GM12878 (cell line): Measurements from ENCODE around the gene ATP5PB. TPM values are rescaled to one million over a fixed set of nuclear protein-coding genes. Genes with fewer than 3 reads are reported as not detected.

Experiments
- ATF7 ChIP-seq: fragments of 450-650 bp; IDR thresholded peaks from 2 replicates; pipeline ENCODE4 v1.6.1; 2016; ENCODE audit warnings: low read depth, mild to moderate bottlenecking
- CREB1 ChIP-seq: IDR thresholded peaks from 2 replicates; pipeline ENCODE4 v1.6.1; 2012; ENCODE audit warnings: low read depth, mild to moderate bottlenecking, inconsistent platforms
- EGR1 ChIP-seq, 2 experiments: IDR thresholded peaks; 1 replicate in 1 of 2; 2 replicates in 1 of 2; pipeline ENCODE4 v1.6.1; 2011 to 2012; ENCODE audit warnings: low read depth in 2 of 2, low read length in 2 of 2, borderline replicate concordance in 1 of 2, mild to moderate bottlenecking in 1 of 2, moderate library complexity in 1 of 2
- ESRRA ChIP-seq: IDR thresholded peaks from 2 replicates; pipeline ENCODE4 v1.6.1; 2012; ENCODE audit warnings: mild to moderate bottlenecking, low read length, improper control_type of control experiment
- GATAD2B ChIP-seq: fragments of 450-650 bp; conservative IDR thresholded peaks from 2 replicates; pipeline ENCODE4 v1.6.1; 2017; ENCODE audit warnings: low read depth, mild to moderate bottlenecking, moderate library complexity
- JUND ChIP-seq: IDR thresholded peaks from 2 replicates; pipeline ENCODE4 v1.6.1; 2012; ENCODE audit warnings: low read depth, mild to moderate bottlenecking, low read length, improper control_type of control experiment, moderate library complexity
- LARP7 ChIP-seq: fragments of 450-650 bp; IDR thresholded peaks from 2 replicates; pipeline ENCODE4 v1.6.1; 2017; ENCODE audit warnings: mild to moderate bottlenecking
- MYB ChIP-seq: fragments of 150-350 bp; IDR thresholded peaks from 2 replicates; pipeline ENCODE4 v1.6.1; 2014; ENCODE audit warnings: mild to moderate bottlenecking, low read depth, low read length, borderline replicate concordance
- NFIC ChIP-seq: IDR thresholded peaks from 2 replicates; pipeline ENCODE4 v1.6.1; 2012; ENCODE audit warnings: low read depth, mild to moderate bottlenecking, inconsistent platforms, low read length, moderate library complexity
- NR2C1 ChIP-seq: fragments of 450-650 bp; IDR thresholded peaks from 2 replicates; pipeline ENCODE4 v1.6.1; 2017; ENCODE audit warnings: antibody characterized with exemption, mild to moderate bottlenecking, moderate library complexity
- PAX8 ChIP-seq: fragments of 450-650 bp; IDR thresholded peaks from 2 replicates; pipeline ENCODE4 v1.6.1; 2017; ENCODE audit warnings: mild to moderate bottlenecking, moderate library complexity
- RAD51 ChIP-seq: fragments of 450-650 bp; IDR thresholded peaks from 2 replicates; pipeline ENCODE4 v1.6.1; 2016; ENCODE audit warnings: moderate library complexity, mild to moderate bottlenecking, inconsistent platforms
- RB1 ChIP-seq: fragments of 450-650 bp; formaldehyde crosslinking; IDR thresholded peaks from 2 replicates; pipeline ENCODE4 v1.6.1; 2017; ENCODE audit warnings: mild to moderate bottlenecking, borderline replicate concordance
- SRF ChIP-seq, 2 experiments: IDR thresholded peaks; 2 replicates each; pipeline ENCODE4 v1.6.1; 2011; ENCODE audit warnings: low read depth in 2 of 2, low read length in 2 of 2, mild to moderate bottlenecking in 1 of 2, moderate library complexity in 1 of 2
- SUPT20H ChIP-seq: IDR thresholded peaks from 2 replicates; pipeline ENCODE4 v1.6.1; 2011; ENCODE audit warnings: low read depth, mild to moderate bottlenecking, low read length, moderate library complexity, borderline replicate concordance; ENCODE audit not compliant: control insufficient read depth
- TBL1XR1 ChIP-seq: IDR thresholded peaks from 2 replicates; pipeline ENCODE4 v1.6.1; 2012; ENCODE audit warnings: low read depth, low read length, improper control_type of control experiment
- TCF12 ChIP-seq: IDR thresholded peaks from 2 replicates; pipeline ENCODE4 v1.6.1; 2011; ENCODE audit warnings: low read depth, mild to moderate bottlenecking, low read length
- polyA plus RNA-seq, 11 experiments: library from polyadenylated mRNA; depleted of rRNA in 4 of 11; unstranded in 6 of 11; stranded (reverse) in 5 of 11; fragments of >200 nt; fragmentation: Nextera tagmentation in 4 of 11; fragmentation: Illumina TruSeq in 1 of 11; extraction: Ambion mirVana in 4 of 11; extraction: Trizol in 1 of 11; gene quantifications; 1 replicate in 1 of 11; 2 replicates in 10 of 11; pipeline versions ENCODE4 v1.2.1 to v1.2.3, GENCODE V29; 2011 to 2016; ENCODE audit warnings: inconsistent platforms in 2 of 11, missing spikeins in 2 of 11, low read depth in 1 of 11
- total RNA-seq, 4 experiments: library from RNA; depleted of rRNA in 3 of 4; stranded (reverse); fragments of >200 nt in 3 of 4; fragmentation: Illumina TruSeq in 1 of 4; extraction: Trizol in 1 of 4; gene quantifications; 2 replicates each; pipeline versions ENCODE4 v1.2.1 to v1.2.3, GENCODE V29; 2013 to 2021
- TF ChIP-seq, protein P1 (sequence below): fragments of 450-650 bp; IDR thresholded peaks from 2 replicates; pipeline ENCODE4 v1.6.1; 2018; ENCODE audit warnings: borderline replicate concordance, mild to moderate bottlenecking; ENCODE audit not compliant: partially characterized antibody
- TF ChIP-seq, protein P2 (sequence below): fragments of 450-650 bp; IDR thresholded peaks from 2 replicates; pipeline ENCODE4 v1.6.1; 2017; ENCODE audit warnings: borderline replicate concordance
- TF ChIP-seq, protein P3 (sequence below): fragments of 150-350 bp; IDR thresholded peaks from 2 replicates; pipeline ENCODE4 v1.6.1; 2014; ENCODE audit warnings: mild to moderate bottlenecking, low read depth, low read length
- TF ChIP-seq, protein P4 (sequence below): fragments of 450-650 bp; IDR thresholded peaks from 2 replicates; pipeline ENCODE4 v1.6.1; 2017; ENCODE audit warnings: mild to moderate bottlenecking, low read depth, inconsistent platforms; ENCODE audit not compliant: poor library complexity, severe bottlenecking
- TF ChIP-seq, protein P5 (sequence below): IDR thresholded peaks from 2 replicates; pipeline ENCODE4 v1.6.1; 2011; ENCODE audit warnings: low read depth, mild to moderate bottlenecking, low read length, moderate library complexity, borderline replicate concordance; ENCODE audit errors: extremely low read depth

The ATP5PB gene
- total and polyA plus RNA-seq, 10 of the 15 experiments (the other 5 are each of a cell fraction or from before 2014, with no cell fraction given), result 380 to 1,760 (median 677) TPM

DNA sequence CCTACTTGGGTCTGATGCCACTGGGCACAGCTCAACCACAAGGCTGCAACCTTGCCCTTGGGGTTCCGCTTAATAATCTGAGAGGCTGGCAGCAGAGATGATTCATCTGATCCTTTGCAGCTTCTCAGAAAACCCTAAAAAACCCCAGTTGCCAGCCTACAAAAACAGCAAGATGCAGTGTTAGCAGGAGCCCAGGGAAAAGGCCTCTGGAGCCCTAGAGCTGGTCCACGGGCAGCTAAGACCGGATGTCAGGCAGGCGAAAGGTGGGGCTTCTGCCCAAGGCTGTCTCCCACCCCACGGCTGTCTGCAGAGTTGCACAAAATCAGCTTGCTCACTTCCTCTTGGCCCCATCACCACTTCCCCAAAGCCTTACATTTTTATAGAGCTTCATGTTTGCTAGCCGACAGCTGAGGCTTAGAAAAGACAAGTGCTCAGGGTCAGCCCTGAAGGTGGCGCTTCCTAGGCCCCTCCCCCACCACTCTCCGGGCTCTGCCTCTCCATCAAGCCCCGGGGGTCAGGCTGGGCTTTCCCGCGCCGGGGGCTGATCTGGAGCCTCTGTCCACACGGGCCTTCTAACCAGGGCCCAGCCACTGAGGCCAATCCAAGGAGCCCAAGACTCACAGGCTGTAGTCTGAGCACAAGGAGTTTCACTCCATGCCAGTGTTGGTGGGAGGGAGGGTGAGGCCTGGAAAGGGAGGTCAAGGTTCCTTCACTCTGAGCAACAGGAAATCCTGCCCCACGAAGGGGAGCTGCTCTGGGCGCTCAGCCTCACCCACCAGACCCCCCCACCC, 58.3 kb downstream of the ATP5PB start (continued):
- TF ChIP-seq, protein P1, sequence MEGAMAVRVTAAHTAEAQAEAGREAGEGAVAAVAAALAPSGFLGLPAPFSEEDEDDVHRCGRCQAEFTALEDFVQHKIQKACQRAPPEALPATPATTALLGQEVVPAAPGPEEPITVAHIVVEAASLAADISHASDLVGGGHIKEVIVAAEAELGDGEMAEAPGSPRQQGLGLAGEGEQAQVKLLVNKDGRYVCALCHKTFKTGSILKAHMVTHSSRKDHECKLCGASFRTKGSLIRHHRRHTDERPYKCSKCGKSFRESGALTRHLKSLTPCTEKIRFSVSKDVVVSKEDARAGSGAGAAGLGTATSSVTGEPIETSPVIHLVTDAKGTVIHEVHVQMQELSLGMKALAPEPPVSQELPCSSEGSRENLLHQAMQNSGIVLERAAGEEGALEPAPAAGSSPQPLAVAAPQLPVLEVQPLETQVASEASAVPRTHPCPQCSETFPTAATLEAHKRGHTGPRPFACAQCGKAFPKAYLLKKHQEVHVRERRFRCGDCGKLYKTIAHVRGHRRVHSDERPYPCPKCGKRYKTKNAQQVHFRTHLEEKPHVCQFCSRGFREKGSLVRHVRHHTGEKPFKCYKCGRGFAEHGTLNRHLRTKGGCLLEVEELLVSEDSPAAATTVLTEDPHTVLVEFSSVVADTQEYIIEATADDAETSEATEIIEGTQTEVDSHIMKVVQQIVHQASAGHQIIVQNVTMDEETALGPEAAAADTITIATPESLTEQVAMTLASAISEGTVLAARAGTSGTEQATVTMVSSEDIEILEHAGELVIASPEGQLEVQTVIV, result no peak
- TF ChIP-seq, protein P2, sequence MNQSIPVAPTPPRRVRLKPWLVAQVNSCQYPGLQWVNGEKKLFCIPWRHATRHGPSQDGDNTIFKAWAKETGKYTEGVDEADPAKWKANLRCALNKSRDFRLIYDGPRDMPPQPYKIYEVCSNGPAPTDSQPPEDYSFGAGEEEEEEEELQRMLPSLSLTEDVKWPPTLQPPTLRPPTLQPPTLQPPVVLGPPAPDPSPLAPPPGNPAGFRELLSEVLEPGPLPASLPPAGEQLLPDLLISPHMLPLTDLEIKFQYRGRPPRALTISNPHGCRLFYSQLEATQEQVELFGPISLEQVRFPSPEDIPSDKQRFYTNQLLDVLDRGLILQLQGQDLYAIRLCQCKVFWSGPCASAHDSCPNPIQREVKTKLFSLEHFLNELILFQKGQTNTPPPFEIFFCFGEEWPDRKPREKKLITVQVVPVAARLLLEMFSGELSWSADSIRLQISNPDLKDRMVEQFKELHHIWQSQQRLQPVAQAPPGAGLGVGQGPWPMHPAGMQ, result no peak
- TF ChIP-seq SRF (IDR thresholded peaks at IDR 0.05; ENCODE audit: low read depth in 2 of 2, low read length in 2 of 2), result no peak
- TF ChIP-seq, protein P3, sequence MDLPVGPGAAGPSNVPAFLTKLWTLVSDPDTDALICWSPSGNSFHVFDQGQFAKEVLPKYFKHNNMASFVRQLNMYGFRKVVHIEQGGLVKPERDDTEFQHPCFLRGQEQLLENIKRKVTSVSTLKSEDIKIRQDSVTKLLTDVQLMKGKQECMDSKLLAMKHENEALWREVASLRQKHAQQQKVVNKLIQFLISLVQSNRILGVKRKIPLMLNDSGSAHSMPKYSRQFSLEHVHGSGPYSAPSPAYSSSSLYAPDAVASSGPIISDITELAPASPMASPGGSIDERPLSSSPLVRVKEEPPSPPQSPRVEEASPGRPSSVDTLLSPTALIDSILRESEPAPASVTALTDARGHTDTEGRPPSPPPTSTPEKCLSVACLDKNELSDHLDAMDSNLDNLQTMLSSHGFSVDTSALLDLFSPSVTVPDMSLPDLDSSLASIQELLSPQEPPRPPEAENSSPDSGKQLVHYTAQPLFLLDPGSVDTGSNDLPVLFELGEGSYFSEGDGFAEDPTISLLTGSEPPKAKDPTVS, result no peak
- peak; percentile 53 for TF ChIP-seq TBL1XR1
- peak; percentile 55; the same call in 1 of the 2 replicates for TF ChIP-seq NFIC
- 0 out of 2 replicates have a peak, but pooled peaks have one; percentile 33 for TF ChIP-seq NR2C1
- no peak for TF ChIP-seq LARP7
- no peak for TF ChIP-seq RAD51
- peak; percentile 48; the same call in 1 of the 2 replicates for TF ChIP-seq RB1
- no peak for TF ChIP-seq PAX8
- TF ChIP-seq ATF7, result no peak
- 0 out of 2 replicates have a peak, but pooled peaks have one; percentile 50 for TF ChIP-seq ESRRA
- no peak for TF ChIP-seq SUPT20H
- TF ChIP-seq TCF12, result no peak; the same call in 1 of the 2 replicates
- TF ChIP-seq GATAD2B, result no peak; the same call in none of the 2 replicates
- TF ChIP-seq, protein P4, sequence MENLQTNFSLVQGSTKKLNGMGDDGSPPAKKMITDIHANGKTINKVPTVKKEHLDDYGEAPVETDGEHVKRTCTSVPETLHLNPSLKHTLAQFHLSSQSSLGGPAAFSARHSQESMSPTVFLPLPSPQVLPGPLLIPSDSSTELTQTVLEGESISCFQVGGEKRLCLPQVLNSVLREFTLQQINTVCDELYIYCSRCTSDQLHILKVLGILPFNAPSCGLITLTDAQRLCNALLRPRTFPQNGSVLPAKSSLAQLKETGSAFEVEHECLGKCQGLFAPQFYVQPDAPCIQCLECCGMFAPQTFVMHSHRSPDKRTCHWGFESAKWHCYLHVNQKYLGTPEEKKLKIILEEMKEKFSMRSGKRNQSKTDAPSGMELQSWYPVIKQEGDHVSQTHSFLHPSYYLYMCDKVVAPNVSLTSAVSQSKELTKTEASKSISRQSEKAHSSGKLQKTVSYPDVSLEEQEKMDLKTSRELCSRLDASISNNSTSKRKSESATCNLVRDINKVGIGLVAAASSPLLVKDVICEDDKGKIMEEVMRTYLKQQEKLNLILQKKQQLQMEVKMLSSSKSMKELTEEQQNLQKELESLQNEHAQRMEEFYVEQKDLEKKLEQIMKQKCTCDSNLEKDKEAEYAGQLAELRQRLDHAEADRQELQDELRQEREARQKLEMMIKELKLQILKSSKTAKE, result peak; percentile 24
- no peak for TF ChIP-seq CREB1
- no peak for TF ChIP-seq EGR1 (IDR thresholded peaks at IDR 0.05; ENCODE audit: borderline replicate concordance in 1 of 2, low read depth in 2 of 2, low read length in 2 of 2)
- no peak for TF ChIP-seq MYB
- TF ChIP-seq, protein P5, sequence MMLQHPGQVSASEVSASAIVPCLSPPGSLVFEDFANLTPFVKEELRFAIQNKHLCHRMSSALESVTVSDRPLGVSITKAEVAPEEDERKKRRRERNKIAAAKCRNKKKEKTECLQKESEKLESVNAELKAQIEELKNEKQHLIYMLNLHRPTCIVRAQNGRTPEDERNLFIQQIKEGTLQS, result no peak; the same call in 1 of the 2 replicates
- TF ChIP-seq JUND, result no peak
